ACHN (cell line): Measurements from ENCODE around the gene PTPN1.

Experiments
- DNase-seq: peaks from one replicate; pipeline ENCODE4 v3.0.0-alpha.2; 2015
- in situ Hi-C: cut with HindIII; loops from 2 replicates; pipeline ENCODE4 v1.10.0; 2017; ENCODE audit warnings: low sequenced_read_pairs, low pct_ligation_motif_present, low pct_unique_long_range_greater_than_20kb

PTPN1 gene

DNA sequence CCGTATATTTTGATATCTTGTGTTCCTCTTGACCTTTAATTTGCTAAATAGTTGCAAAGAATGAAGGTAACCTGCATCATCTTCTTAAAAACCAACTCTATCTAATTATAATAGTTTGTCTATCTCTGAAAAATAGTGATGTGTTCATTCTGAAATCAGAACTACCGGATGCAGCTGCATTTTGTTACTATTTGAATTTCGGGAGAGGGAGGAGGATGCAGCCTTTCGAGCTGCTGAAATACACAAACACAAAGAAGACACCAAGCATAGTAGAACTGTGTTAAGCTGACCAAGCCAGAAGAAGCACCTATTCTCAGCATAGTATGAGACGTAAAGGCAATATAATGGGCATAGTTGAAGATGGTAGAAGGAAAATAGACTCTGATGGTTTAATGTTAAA is 33.1 kb downstream of the PTPN1 start:
- in situ Hi-C loops = no loop called here
- no peak for DNase-seq

DNA sequence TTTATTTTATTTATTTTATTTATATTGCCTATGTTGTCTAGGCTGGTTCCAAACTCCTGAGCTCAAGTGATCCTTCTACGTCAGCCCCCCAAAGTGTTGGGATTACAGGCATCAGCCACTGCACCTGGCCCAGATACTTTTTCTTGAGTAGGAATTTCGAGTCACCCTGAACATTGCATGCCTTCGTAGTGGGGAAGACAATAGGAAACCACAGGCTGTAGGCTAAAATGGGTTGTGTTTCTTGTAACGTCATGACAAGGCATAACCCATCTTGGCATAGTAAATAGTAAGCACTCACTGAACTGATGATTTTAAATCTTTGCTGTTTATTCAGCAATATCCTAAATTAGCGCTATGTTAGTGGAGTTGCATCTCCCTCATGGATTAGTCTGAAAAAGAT is 34.9 kb downstream of the PTPN1 start:
- no peak for DNase-seq
- in situ Hi-C loops = no loop called here

DNA sequence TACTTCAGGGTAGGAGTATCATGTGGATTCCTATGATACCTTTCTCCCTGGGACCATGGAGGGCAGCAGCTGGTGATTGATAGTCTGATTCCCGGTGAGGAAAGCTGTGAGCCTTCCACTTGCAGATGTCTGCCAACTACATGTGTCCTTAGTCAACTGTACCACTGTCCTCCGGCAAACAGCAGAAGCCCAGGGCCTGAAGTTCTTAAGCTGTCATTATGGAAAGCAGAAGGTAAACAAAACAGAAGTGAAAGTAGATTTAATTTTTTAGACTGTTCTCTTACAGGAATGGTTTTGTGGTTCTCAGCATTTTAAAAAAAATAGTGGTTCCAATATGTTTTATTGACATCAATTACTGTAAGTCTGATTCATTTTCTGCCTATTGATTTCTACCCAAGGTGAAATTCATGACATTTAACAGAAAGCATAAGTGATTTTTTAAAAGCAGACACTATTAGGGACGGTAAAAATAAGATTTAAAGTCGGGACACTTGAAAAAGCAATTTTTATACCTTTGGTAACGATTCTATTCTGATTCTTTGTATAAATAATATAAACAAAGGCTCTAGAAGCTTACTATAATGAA is 36.6 kb downstream of the PTPN1 start:
- DNase-seq = no peak
- in situ Hi-C loops = no loop called here

DNA sequence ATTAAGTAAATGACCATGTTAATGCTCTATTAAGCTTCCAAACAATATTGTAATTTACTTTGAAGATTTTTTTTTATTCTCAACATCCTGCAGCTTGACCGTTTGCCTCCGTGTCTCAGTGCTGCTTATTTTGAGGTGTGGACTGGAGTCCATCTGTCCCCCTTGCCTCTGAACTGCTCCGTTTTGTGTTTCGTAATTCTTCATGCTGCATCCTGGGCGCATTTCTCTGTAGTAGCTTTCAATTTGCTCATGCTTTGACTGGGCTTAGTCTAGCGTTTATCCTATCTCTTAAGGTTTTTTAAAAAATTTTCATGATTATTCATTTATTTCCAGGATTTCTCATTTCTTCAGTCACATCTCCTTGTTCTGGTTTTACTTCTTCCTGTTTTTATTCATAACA is 37.8 kb downstream of the PTPN1 start:
- in situ Hi-C loops = no loop called here
- DNase-seq = no peak

DNA sequence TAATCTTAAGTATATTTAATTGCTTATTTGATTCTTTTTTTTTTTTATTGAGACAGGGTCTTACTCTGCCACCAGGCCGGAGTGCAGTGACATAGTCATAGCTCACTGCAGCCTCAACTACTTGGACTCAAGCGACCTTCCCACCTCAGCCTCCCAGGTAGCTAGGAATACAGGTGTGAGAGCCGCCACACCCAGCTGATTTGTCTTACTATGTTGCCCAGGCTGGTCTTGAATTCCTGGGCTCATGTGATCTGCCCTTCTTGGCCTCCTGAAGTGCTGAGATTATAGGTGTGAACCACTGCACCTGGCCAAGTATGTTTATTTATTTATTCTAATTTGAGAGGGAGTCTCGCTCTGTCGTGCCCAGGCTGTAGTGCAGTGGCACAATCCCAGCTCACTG is 38.2 kb downstream of the PTPN1 start:
- DNase-seq = no peak
- in situ Hi-C loops = no loop called here

DNA sequence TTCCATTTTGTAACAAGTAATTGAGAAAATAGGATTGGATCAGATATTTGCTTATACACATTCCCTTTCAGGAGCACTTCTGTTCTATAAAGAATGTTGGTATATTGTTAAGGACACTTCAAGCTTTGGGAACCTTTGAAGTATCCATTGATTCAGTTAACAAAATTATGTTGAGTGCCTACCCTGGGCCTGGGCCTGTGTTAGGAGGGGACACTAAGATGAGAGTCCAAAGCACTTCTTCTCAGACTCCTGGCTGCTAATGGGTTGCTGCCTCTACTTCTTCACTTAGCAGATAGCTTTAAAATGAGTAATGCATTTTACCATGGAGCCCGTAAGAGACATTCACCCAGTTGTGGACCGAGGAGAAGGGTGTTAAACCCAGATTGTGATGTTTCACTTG is 40.3 kb downstream of the PTPN1 start:
- in situ Hi-C loops = no loop called here
- DNase-seq = peak; percentile 18

DNA sequence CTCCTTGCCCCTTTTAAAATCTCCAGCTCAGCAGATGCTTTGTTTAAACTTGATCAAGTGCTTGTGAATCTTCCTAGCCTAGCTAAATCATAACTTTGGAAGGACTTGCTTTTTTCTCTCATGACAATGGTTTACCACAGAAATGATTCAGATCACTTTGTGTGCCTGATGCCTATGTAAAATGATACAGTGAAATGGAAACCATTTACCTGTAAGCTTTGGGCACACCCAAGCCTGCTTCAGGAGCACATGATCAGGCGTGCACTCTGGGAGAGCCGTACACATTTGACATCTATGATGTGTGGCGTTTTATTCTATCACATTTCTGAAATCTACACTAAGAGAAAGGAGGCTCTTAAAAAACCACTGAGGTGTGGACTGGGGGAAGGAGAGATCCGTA is 41.1 kb downstream of the PTPN1 start:
- DNase-seq = peak; percentile 22
- in situ Hi-C loops = no loop called here

DNA sequence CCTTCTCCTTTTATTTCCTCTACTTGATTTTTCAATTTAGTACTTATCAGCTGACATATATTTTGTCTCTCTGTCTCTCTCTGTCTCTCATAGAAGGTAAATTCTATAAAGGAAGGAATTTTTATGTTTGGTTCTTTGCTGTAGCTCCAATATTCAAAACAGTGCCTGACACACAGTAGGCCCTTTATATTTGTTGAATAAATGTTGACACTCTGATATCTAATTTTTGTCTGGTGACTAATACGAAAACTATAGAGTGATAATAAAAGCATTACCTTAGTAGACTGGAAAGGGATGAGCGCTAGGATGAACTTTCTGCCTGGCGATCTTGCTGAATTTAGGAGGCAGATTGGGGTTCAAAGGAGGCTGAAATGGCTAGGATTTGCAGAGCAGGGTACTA is 42.8 kb downstream of the PTPN1 start:
- in situ Hi-C loops = no loop called here
- no peak for DNase-seq

DNA sequence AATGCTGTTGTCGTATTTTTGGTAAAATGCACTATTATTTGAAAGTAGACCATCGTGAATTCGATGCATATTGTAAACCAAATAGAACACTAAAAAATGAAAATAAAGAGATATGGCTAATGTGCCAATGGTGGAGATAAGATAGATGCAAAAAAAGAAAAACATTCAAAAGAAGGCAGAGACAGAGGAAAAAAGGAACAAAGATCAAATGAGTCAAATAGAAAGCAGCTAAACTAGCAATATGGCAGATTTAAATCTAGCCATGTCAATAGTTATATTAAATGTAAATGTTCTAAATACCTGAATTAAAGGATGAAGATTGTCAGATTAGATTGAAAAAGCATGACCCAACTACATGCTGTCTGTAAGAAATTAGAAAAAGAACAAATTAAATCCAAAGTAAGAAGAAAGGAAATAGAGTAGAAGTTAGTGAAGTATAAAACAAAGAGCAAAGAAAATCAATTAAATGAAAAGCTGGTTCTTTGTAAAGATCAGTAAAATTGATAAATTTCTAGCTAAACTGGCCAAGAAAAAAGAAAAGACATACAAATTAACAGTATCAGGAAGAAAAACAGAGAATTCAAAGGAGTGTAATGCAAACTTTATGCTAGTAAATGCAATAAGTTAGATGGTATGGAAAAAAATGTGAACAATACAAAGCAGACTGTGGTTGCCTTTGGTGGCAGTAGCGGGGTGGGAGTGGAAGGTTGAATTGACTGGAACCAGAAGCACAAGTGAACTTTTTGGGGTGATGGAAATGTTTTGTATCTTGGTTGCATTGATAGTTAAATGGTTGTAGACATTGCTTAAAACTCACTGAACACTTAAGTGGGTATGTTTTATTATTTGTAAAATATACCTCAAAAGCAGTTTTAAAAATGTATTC is 44.8 kb downstream of the PTPN1 start:
- in situ Hi-C loops = no loop called here
- DNase-seq = no peak

DNA sequence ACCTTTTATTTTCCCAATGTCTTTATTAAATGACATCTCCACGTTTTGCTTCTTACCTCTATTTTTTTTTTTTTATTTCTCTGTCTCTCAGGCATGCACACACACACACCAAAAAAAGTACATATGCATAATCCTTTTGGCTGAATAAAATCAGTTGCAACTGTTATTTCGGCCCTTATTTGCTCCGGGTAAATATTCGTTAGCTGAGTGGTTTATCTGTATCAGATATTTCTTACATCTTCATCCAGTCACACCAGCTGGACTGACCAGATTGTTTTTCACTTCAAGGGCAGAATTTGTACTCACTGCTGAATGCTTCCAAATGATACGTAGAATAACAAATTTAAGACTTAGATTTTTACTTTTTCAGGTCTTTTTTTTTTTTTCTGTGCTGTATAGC is 45.5 kb downstream of the PTPN1 start:
- in situ Hi-C loops = no loop called here
- DNase-seq = no peak

DNA sequence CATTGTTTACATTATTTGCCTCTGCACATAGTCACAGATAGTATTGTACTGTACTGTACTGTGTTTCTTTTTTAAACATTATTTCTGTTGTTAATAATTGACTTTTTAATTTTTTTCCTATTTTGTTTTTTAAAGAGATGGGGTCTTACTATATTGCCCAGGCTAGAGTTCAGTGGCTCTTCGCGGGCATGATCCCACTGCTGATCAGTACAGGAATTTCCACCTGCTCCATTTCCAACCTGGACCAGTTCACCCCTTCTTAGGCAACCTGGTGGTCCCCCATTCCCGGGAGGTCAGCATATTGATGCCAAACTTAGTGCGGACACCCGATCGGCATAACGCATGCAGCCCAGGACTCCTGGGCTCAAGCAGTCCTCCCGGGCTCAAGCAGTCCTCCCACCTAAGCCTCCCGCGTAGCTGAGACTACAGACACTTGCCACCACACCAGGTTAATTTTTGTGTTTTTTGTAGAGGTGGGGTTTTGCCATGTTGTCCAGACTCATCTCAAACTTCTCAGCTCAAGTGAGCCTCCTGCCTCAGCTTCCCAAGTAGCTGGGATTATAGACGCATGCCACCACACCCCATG is 47.5 kb downstream of the PTPN1 start:
- no peak for DNase-seq
- in situ Hi-C loops = no loop called here

DNA sequence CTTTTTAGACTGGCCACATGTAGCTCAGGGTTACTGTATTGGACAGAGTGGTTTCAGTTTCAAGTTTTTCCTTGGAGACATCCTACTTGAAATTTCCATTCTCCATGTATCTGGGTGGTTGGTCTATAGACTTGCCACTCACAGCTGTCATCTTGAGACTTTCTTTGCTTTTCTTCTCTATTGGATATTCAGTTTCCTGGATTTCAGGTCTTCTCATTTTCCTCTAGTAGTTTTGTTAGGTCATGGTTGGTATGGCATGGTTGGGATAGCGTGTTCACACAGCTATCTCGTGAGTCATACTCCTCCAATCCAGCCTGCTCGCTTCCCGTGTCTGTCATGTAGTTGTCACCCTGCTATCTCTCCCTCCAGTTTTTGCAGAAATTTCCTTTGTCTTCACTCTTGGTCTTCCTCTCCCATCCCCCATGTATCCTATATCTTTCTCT is 48.3 kb downstream of the PTPN1 start:
- DNase-seq = peak; percentile 89
- in situ Hi-C loops = no loop called here

DNA sequence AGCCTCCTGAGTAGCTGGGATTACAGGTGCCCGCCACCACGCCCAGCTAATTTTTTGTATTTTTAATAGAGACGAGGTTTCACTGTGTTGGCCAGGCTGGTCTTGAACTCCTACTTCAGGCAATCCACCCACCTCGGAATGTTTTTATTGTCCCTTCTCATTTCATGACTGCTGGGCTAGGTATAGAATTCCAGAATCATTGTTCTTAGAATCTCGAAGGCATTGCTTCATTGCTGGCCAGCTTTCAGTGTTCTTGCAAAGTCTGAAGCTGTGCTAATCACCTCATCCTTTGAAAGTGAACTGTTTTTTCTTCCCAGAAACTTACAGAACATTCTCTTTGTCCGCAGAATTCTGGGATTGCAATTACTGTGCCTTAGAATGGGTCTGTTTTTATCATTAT is 49.0 kb downstream of the PTPN1 start:
- in situ Hi-C loops = no loop called here
- DNase-seq = no peak

DNA sequence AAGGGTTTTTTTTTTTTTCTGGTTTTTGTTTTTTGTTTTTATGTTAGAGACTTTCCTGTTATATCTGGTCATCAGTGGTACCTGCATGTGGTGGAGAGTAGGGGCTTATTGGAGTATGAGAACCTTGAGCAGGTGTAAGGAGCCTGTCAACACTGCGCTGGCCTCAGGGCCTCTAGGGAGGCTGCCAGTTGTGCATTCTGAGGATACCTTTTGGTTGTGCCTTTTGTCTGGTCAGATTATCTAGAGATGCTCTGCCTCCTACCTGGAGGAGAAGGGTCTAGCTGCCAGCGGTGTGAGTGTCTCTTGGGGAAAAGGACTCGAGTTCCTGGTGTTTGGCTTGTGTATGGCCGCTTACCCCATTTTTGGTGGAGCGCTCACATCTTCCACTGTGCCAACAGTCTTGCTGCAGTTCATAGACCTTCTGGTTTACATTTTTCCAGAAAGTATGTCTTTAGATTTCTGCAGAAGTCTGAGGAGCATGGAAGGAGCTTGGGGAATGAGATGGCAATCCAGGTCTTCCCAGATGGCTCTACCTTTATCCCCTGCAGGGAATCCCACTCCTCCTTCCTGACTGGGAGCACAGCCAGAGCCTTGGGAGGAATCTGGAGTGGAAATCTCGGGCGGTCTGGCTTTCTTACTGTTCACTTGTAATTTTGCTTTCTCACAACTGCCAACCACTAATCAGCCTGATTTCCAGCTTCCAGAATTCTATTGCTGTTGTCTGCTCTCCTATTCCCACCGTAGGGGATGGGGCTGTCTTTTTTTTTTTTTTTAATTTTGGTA is 49.9 kb downstream of the PTPN1 start:
- in situ Hi-C loops = no loop called here
- DNase-seq = no peak

DNA sequence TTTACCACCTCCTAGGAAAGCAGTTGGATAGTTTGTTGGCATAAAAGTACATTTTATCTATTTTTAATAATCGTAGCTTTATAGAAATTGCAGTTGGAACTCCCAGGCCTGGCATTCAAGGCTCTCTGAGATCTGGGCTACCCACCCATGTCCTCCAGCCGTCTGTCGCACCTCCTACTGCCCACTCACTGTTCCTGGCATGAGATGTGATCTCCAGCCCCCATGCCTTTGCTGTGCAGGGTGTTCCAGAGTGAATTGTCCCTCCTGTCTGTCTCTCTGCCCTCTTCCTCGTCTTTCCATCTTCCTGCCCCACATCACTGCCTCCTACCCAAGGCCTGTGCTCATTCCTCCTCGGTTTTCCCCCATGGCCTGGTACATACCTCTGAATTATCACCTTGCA is 50.7 kb downstream of the PTPN1 start:
- no peak for DNase-seq
- in situ Hi-C loops = no loop called here

DNA sequence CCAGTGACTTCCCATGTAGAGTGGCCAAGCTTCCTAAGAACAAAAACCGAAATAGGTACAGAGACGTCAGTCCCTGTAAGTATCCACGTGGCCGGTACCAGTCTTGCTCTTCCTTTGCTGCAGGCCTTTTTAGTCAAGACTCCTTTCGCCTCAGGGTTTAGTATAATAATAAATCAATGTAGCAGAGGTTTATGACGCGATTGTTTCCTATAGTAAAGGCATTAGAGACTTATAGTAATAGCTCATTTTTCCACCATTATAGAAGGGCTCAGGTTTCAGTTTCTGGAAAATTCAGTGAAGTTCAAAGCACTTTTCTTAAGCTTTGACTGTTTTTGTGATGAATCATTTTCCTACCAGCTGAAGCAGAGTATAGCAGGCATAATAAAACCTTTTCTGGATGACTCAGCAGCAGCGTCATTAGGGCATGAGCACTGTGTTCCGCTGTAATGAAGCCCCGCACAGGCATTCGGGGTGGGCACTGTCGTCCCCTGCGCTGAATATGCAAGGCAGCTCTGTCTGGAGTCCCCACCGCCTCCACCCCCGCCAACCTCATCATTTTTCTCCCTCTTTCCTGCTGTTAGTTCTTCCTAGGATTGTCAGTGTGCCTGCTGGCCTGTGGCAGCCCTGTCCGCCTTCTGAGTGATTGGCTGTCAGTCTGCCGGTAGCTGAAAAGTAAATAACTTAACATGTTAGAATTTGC is 51.3 kb downstream of the PTPN1 start:
- in situ Hi-C loops = no loop called here
- peak; percentile 89 for DNase-seq

DNA sequence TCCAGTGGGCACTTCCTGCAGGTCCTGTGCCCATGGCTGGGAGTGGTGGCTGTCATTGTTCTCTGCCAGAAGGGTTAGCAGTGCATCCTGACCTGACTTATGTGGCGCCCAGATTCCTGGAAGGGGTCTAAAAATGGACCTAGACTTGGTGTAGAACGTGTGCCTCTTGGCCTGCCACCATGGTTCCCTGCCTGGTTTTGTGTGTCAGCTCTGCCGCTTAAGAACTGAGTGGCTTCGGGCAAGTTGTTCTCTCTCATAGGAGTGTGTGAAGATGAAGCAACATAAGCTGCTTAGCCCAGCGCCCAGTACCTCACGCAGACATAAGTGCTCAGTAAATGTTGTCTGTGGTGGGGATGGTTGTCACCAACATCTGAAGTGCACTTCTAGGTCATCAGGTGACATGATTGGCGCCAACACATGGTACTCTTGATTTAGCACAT is 52.1 kb downstream of the PTPN1 start:
- in situ Hi-C loops = no loop called here
- no peak for DNase-seq

DNA sequence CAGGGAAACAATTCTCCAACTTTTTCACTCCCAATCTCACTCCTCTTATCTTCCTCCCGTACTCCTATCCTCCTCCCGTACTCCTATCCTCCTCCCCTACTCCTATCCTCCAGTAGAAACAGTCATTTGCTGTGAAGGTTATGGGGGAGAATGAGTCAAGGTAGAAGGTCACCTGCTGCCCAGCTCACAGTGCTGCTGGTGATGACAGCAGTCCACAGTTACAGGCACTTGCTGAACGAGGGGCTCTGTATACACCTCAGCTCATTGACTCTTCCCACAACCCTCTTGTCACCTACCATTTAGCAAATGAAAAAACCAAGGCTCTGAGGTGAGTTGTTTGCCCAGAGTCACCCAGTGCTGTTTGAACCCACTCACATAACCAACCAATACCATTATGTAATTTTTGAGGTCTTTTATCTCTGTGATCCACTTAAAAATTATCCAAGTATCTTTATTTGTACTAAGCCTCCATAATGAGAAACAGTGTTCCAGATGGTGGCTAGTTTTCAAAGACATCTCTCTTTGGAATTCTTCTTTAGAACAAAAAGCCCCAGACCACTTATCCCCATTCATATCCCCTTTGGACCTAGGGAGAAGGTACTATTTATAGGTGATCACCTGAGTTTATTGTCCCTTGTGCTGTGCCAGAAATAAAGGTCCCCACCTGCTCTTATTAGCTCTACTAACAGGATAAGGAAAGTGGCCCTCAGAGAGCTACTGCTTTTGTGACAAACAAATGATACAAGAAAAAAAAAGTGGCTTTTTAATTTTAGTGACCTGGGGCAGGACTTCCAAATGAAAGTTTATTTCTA is 53.2 kb downstream of the PTPN1 start:
- in situ Hi-C loops = no loop called here
- DNase-seq = no peak
